Karpas-422 (cell line): ENCODE data around the gene P2RY4. TPM values are rescaled to one million over a fixed set of nuclear protein-coding genes. Genes with fewer than 3 reads are reported as not detected.
"Not testable (repeated sequence)": the region's sequence is repeated elsewhere in the genome, so short reads cannot be mapped to it uniquely, and the experiment has no call there.

Experiments
- DNase-seq: peaks from one replicate; pipeline ENCODE4 v3.0.0-alpha.2; 2015
- H2AFZ ChIP-seq: fragments of 200-600 bp; sonication (generic); 2 replicates; pipeline ENCODE4 v1.6.1; 2014; ENCODE audit warnings: antibody characterized with exemption, low read length, mixed read lengths
- H3K27ac ChIP-seq: fragments of 200-600 bp; sonication (generic); 2 replicates; pipeline ENCODE4 v1.5.1; 2014; ENCODE audit warnings: mild to moderate bottlenecking, low read length, moderate library complexity
- H3K27me3 ChIP-seq: fragments of 200-600 bp; sonication (generic); 2 replicates; pipeline ENCODE4 v1.6.1; 2014; ENCODE audit warnings: low read length, mixed read lengths
- H3K36me3 ChIP-seq: fragments of 200-600 bp; sonication (generic); 2 replicates; pipeline ENCODE4 v1.6.1; 2014; ENCODE audit warnings: low read length, mixed read lengths; ENCODE audit not compliant: insufficient read depth
- H3K4me1 ChIP-seq: fragments of 200-600 bp; sonication (generic); 2 replicates; pipeline ENCODE4 v1.6.1; 2014; ENCODE audit warnings: mild to moderate bottlenecking, low read length, mixed read lengths
- H3K4me2 ChIP-seq: fragments of 200-600 bp; sonication (generic); 2 replicates; pipeline ENCODE4 v1.6.1; 2014; ENCODE audit warnings: low read length, low read depth, mild to moderate bottlenecking; ENCODE audit not compliant: poor library complexity, severe bottlenecking
- H3K4me3 ChIP-seq: fragments of 200-600 bp; sonication (generic); 2 replicates; pipeline ENCODE4 v1.5.1; 2014; ENCODE audit warnings: mild to moderate bottlenecking, antibody characterized with exemption, low read length, mixed read lengths
- H3K79me2 ChIP-seq: fragments of 200-600 bp; sonication (generic); 2 replicates; pipeline ENCODE4 v1.6.1; 2014; ENCODE audit warnings: mild to moderate bottlenecking, low read length, mixed read lengths
- H3K9ac ChIP-seq: fragments of 200-600 bp; sonication (generic); 2 replicates; pipeline ENCODE4 v1.6.0; 2014; ENCODE audit warnings: low read length
- H3K9me2 ChIP-seq: fragments of 200-600 bp; sonication (generic), shearing (Covaris generic); replicated peaks from 2 replicates; pipeline ENCODE4 v1.6.0; 2014; ENCODE audit warnings: mild to moderate bottlenecking, low read length, moderate library complexity; ENCODE audit not compliant: insufficient read depth
- H3K9me3 ChIP-seq: fragments of 300-700, 200-600 bp; sonication (generic); 2 replicates; pipeline ENCODE4 v1.6.1; 2014; ENCODE audit warnings: low read length, mixed read lengths
- H4K20me1 ChIP-seq: fragments of 200-600 bp; sonication (generic); 2 replicates; pipeline ENCODE4 v1.6.1; 2014; ENCODE audit warnings: mild to moderate bottlenecking, antibody characterized with exemption, low read length, low read depth; ENCODE audit not compliant: insufficient read depth
- total RNA-seq: library from RNA; depleted of rRNA; stranded (reverse); fragments of >200 nt; shearing (Covaris generic); gene quantifications from 2 replicates; pipeline ENCODE4 v1.2.3, GENCODE V29; 2014; ENCODE audit warnings: low replicate concordance

P2RY4 gene
- total RNA-seq, 1 experiment from 2014 or later = not detected

GRCh38 chrX:70280573-70280972 lies 20.6 kb upstream of the P2RY4 start:
- Histone ChIP-seq H3K79me2 (no peaks in the 10 kb centered on the region), H3K9ac (no peak overlapping the region), H3K27ac (no peak overlapping the region), H3K36me3 (no peaks in the 10 kb centered on the region), H3K4me2 (no peak overlapping the region), H3K4me1 (no peaks in the 10 kb centered on the region), H2AFZ (no peak overlapping the region), H3K9me3 (no peaks in the 10 kb centered on the region), H4K20me1 (no peaks in the 10 kb centered on the region), H3K4me3 (no peak overlapping the region), H3K9me2 (no peaks in the 10 kb centered on the region), H3K27me3 (no peaks in the 10 kb centered on the region)
- DNase-seq = no peak

GRCh38 chrX:70279081-70279480 lies 19.1 kb upstream of the P2RY4 start:
- Histone ChIP-seq H4K20me1 (no peaks in the 10 kb centered on the region), H3K4me3 (no peak overlapping the region), H3K27me3 (no peaks in the 10 kb centered on the region), H3K27ac (no peak overlapping the region), H3K9ac (no peak overlapping the region), H3K36me3 (no peaks in the 10 kb centered on the region), H3K9me2 (no peaks in the 10 kb centered on the region), H3K4me1 (no peaks in the 10 kb centered on the region), H2AFZ (no peak overlapping the region), H3K9me3 (no peaks in the 10 kb centered on the region), H3K4me2 (no peak overlapping the region), H3K79me2 (no peaks in the 10 kb centered on the region)
- DNase-seq = no peak

DNA sequence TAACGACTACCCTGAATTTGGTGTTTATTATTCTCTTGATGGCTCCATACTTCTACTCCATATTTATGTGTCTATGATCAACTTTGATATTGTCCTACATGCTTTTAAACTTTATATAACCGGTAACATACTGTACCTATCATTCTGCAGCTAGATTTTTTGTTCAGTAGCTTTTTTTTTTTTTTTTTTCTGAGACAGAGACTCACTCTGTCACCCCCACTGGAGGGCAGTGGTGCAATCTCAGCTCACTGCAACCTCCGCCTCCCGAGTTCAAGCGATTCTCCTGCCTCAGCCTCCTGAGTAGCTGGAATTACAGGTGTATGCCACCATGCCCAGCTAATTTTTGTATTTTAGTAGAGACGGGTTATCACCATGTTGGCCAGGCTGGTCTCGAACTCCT lies 14.0 kb upstream of the P2RY4 start:
- not testable (repeated sequence) for H3K4me2 ChIP-seq, H3K79me2 ChIP-seq, H3K27me3 ChIP-seq, H4K20me1 ChIP-seq, H3K4me1 ChIP-seq, H3K9ac ChIP-seq, H3K36me3 ChIP-seq, H3K4me3 ChIP-seq, H2AFZ ChIP-seq, DNase-seq, H3K27ac ChIP-seq, H3K9me2 ChIP-seq, H3K9me3 ChIP-seq

DNA sequence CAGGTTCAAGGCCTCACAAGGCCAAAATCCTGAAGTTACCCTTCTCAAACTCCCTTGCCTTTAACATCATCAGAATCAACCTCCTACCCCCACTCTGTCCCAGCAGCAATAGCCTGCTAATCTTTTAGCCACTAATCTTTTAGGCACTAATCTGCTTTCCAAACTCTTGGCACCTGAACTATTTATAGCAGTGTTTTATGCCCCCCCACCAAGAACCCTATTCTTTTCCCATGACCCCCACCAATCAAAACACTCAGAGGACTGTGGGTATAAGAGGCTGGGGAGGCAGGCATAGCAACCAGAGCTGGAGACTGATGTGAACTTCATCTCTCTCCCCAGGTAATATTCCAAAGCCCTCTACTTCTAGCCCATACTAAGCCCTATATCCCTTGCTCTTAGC lies 8.0 kb upstream of the P2RY4 start, which contains the start of gene ARR3:
Gene ARR3 (plus strand): TSS at position 301 of the 400 bp plus-strand sequence. CDS start 1,052 bp downstream, outside the sequence.
- H3K27me3 ChIP-seq = no peaks in the 10 kb centered on the region
- no peak for DNase-seq
- no peak within 1 kb of the TSS for H3K4me3 ChIP-seq
- no peak within 1 kb of the TSS for H3K4me2 ChIP-seq
- no peak within 1 kb of the TSS for H3K27ac ChIP-seq
- H3K79me2 ChIP-seq = no peaks in the 10 kb centered on the region
- H2AFZ ChIP-seq = no peak within 1 kb of the TSS
- no peaks in the 10 kb centered on the region for H3K4me1 ChIP-seq
- H3K9me3 ChIP-seq = no peaks in the 10 kb centered on the region
- H3K36me3 ChIP-seq = no peaks in the 10 kb centered on the region
- H3K9me2 ChIP-seq = no peaks in the 10 kb centered on the region
- no peaks in the 10 kb centered on the region for H4K20me1 ChIP-seq
- H3K9ac ChIP-seq = no peak within 1 kb of the TSS

DNA sequence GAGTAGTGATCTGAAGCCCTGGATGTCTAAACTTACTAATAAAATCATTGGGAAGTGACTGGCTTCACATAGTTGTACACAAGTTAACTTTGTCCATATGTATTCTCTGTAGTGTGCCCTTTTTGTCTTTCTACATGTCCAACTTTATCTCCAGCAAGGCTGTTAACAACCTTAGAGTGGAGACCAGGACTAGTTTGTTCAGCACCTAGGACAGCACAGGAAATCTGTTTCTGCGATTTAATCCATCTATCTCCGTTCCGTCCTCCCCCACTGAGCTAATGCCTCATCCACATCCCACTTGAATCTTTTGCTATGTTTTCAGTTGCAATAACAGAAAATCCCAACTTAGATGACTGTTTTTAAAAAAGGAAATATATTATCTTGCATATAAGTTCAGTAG lies 4.8 kb upstream of the P2RY4 start:
- no peak overlapping the region for H2AFZ ChIP-seq
- H3K36me3 ChIP-seq = no peaks in the 10 kb centered on the region
- H3K9ac ChIP-seq = no peak overlapping the region
- no peaks in the 10 kb centered on the region for H3K9me3 ChIP-seq
- H3K27ac ChIP-seq = no peak overlapping the region
- no peaks in the 10 kb centered on the region for H3K27me3 ChIP-seq
- H3K9me2 ChIP-seq = no peaks in the 10 kb centered on the region
- no peak for DNase-seq
- no peaks in the 10 kb centered on the region for H4K20me1 ChIP-seq
- no peak overlapping the region for H3K4me2 ChIP-seq
- no peaks in the 10 kb centered on the region for H3K4me1 ChIP-seq
- H3K79me2 ChIP-seq = no peaks in the 10 kb centered on the region
- H3K4me3 ChIP-seq = no peak overlapping the region

DNA sequence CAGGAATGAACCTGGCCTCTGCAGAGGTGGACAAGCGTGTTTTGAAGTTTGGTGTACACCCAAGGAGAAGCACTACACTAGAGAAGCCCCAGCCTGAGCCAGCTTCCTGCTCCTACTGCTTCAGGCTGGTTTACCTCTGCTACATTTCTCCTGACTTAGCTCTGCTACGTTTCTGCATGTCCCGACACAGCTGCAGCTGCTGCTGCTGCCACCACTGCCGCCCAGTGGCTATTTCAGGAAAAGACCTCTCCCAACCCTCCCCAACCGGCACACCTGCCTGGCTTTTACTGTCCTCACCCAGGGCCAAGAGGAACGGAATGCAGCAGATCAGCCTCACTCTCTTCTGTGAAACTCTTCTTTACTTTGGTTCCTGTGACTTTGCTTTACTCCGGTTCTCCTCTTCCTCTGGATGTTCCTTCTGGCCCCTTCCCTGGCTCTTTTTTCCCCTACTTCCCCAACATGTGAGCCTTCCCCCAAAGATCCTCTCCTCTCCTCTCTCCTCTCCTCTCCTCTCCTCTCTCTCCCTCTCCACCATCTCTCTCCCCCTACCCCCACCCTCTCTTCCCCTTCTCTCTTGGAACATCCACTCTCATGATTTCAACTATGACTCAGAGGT lies 3.1 kb upstream of the P2RY4 start:
- Histone ChIP-seq H3K9ac (no peak overlapping the region), H3K36me3 (no peaks in the 10 kb centered on the region), H3K27me3 (no peaks in the 10 kb centered on the region), H3K4me3 (no peak overlapping the region), H3K4me1 (no peaks in the 10 kb centered on the region), H2AFZ (no peak overlapping the region), H3K9me3 (no peaks in the 10 kb centered on the region), H3K27ac (no peak overlapping the region), H3K4me2 (no peak overlapping the region), H3K79me2 (no peaks in the 10 kb centered on the region), H4K20me1 (no peaks in the 10 kb centered on the region), H3K9me2 (no peaks in the 10 kb centered on the region)
- peak; percentile 80 for DNase-seq

GRCh38 chrX:70257423-70258288 lies 2.3 kb downstream of the P2RY4 start:
- no peaks in the 10 kb centered on the region for H3K36me3 ChIP-seq
- no peaks in the 10 kb centered on the region for H3K27me3 ChIP-seq
- H3K4me1 ChIP-seq = no peaks in the 10 kb centered on the region
- no peaks in the 10 kb centered on the region for H4K20me1 ChIP-seq
- H3K79me2 ChIP-seq = no peaks in the 10 kb centered on the region
- H3K4me3 ChIP-seq = no peak overlapping the region
- no peaks in the 10 kb centered on the region for H3K9me3 ChIP-seq
- H3K9me2 ChIP-seq = no peaks in the 10 kb centered on the region
- no peak overlapping the region for H3K4me2 ChIP-seq
- H3K9ac ChIP-seq = no peak overlapping the region
- no peak overlapping the region for H2AFZ ChIP-seq
- DNase-seq = no peak
- no peak overlapping the region for H3K27ac ChIP-seq

GRCh38 chrX:70255452-70255851 lies 4.6 kb downstream of the P2RY4 start:
- H3K4me2 ChIP-seq = no peak overlapping the region
- no peaks in the 10 kb centered on the region for H4K20me1 ChIP-seq
- no peaks in the 10 kb centered on the region for H3K36me3 ChIP-seq
- H3K79me2 ChIP-seq = no peaks in the 10 kb centered on the region
- no peaks in the 10 kb centered on the region for H3K9me2 ChIP-seq
- H3K27ac ChIP-seq = no peak overlapping the region
- H3K9ac ChIP-seq = no peak overlapping the region
- H3K4me1 ChIP-seq = no peaks in the 10 kb centered on the region
- no peak for DNase-seq
- no peak overlapping the region for H2AFZ ChIP-seq
- H3K27me3 ChIP-seq = no peaks in the 10 kb centered on the region
- no peaks in the 10 kb centered on the region for H3K9me3 ChIP-seq
- H3K4me3 ChIP-seq = no peak overlapping the region
